Astrocyte (in vitro differentiated cells and primary cell): ENCODE measurements around the gene IGLON5. TPM values are rescaled to one million over a fixed set of nuclear protein-coding genes. Genes with fewer than 3 reads are reported as not detected.

ENCODE experiments used
- DNase-seq: peaks from one replicate; pipeline ENCODE4 v3.0.0-alpha.2; 2010; ENCODE audit warnings: low read depth
- FAIRE-seq: peaks from 2 replicates; lab custom pipeline; 2011; peaks lifted over from hg19 to GRCh38; lab: Jason Lieb, UNC
- H2AFZ ChIP-seq: 2 replicates; pipeline ENCODE4 v1.6.0; 2012; ENCODE audit warnings: low read depth, low read length, inconsistent platforms
- H3K27ac ChIP-seq: 2 replicates; pipeline ENCODE4 v1.5.1; 2011; ENCODE audit warnings: low read depth, low read length, inconsistent platforms
- H3K27me3 ChIP-seq: 2 replicates; pipeline ENCODE4 v1.6.0; 2011; ENCODE audit warnings: low read length, inconsistent platforms; ENCODE audit not compliant: insufficient read depth
- H3K36me3 ChIP-seq: 2 replicates; pipeline ENCODE4 v1.5.1; 2011; ENCODE audit warnings: low read length, inconsistent platforms; ENCODE audit not compliant: insufficient read depth
- H3K4me1 ChIP-seq: 2 replicates; pipeline ENCODE4 v1.5.1; 2011; ENCODE audit warnings: low read length, inconsistent platforms; ENCODE audit not compliant: insufficient read depth
- H3K4me2 ChIP-seq: 2 replicates; pipeline ENCODE4 v1.6.0; 2012; ENCODE audit warnings: low read length, inconsistent platforms
- H3K4me3 ChIP-seq: 2 replicates; pipeline ENCODE4 v1.5.1; 2011; ENCODE audit warnings: low read depth, mild to moderate bottlenecking, low read length, inconsistent platforms; ENCODE audit not compliant: insufficient read depth
- H3K79me2 ChIP-seq: 2 replicates; pipeline ENCODE4 v1.6.0; 2012; ENCODE audit warnings: mild to moderate bottlenecking, low read length, inconsistent platforms; ENCODE audit not compliant: insufficient read depth
- H3K9ac ChIP-seq: 2 replicates; pipeline ENCODE4 v1.6.0; 2012; ENCODE audit warnings: mild to moderate bottlenecking, low read length, inconsistent platforms
- H3K9me3 ChIP-seq: 2 replicates; pipeline ENCODE4 v1.5.1; 2012; ENCODE audit warnings: low read depth, mild to moderate bottlenecking, low read length, inconsistent platforms; ENCODE audit not compliant: insufficient read depth
- H4K20me1 ChIP-seq: 2 replicates; pipeline ENCODE4 v1.6.0; 2012; ENCODE audit warnings: low read length, inconsistent platforms; ENCODE audit not compliant: insufficient read depth
- H3K27ac Mint-ChIP-seq: one replicate; pipeline ENCODE4 v1.8.0; 2021; ENCODE audit warnings: mild to moderate bottlenecking, mixed read lengths; ENCODE audit not compliant: unreplicated experiment
- H3K27me3 Mint-ChIP-seq: one replicate; pipeline ENCODE4 v1.8.0; 2021; ENCODE audit warnings: low read depth, mixed read lengths; ENCODE audit not compliant: unreplicated experiment
- H3K36me3 Mint-ChIP-seq: one replicate; pipeline ENCODE4 v1.8.0; 2021; ENCODE audit warnings: low read depth, mixed read lengths; ENCODE audit not compliant: unreplicated experiment
- H3K4me1 Mint-ChIP-seq: one replicate; pipeline ENCODE4 v1.8.0; 2021; ENCODE audit warnings: low read depth, mixed read lengths; ENCODE audit not compliant: unreplicated experiment
- H3K4me3 Mint-ChIP-seq: one replicate; pipeline ENCODE4 v1.8.0; 2021; ENCODE audit warnings: mild to moderate bottlenecking, moderate library complexity, mixed read lengths; ENCODE audit not compliant: unreplicated experiment
- H3K9me3 Mint-ChIP-seq: one replicate; pipeline ENCODE4 v1.8.0; 2021; ENCODE audit warnings: mild to moderate bottlenecking, mixed read lengths; ENCODE audit not compliant: unreplicated experiment
- EZH2 ChIP-seq: IDR thresholded peaks from 2 replicates; pipeline ENCODE4 v1.6.1; 2012; ENCODE audit warnings: mild to moderate bottlenecking, low read length, inconsistent platforms; ENCODE audit not compliant: insufficient read depth
- total RNA-seq: library from RNA; stranded (reverse); gene quantifications from 2 replicates; pipeline ENCODE4 v1.2.1, GENCODE V29; 2021
- TF ChIP-seq, protein P1 (sequence below): IDR thresholded peaks from 2 replicates; pipeline ENCODE4 v1.5.1; 2011; ENCODE audit warnings: low read depth, mild to moderate bottlenecking, inconsistent platforms, low read length, moderate library complexity; ENCODE audit not compliant: insufficient read depth

The IGLON5 gene
- total RNA-seq, 1 donor from 2014 or later: 5.4 TPM

DNA sequence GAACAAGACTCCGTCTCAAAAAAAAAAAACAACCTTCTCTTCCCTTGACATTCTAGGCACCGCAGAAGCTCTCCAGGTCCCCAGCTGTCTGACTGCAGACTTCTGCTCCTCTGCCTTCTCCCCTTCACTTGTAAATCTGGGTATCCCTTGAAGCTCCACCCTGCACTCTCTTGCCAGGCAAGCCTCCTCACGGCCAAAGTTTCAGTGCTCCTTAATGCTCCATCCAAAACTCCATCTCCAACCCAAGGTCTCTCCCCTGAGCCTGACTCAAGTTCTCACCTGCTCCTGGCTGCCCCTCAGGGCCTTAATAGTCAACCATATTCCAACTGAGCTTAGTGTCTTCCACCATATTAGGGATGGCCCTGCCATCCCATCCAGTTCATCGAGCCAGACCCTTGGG lies 58.8 kb downstream of the IGLON5 start:
- Histone ChIP-seq H3K4me1 (peaks cover 17% of the 10 kb centered on the region), H3K9ac (no peak overlapping the region), H3K4me2 (no peak overlapping the region), H3K27ac (no peak overlapping the region), H2AFZ (no peak overlapping the region), H3K9me3 (no peaks in the 10 kb centered on the region), H3K36me3 (no peaks in the 10 kb centered on the region), H3K27me3 (no peaks in the 10 kb centered on the region), H3K4me3 (no peak overlapping the region), H3K79me2 (peaks cover 9% of the 10 kb centered on the region), H4K20me1 (no peaks in the 10 kb centered on the region)
- H3K27me3 Mint-ChIP-seq: peaks cover 1% of the 10 kb centered on the region
- no peak for TF ChIP-seq EZH2
- TF ChIP-seq, protein P1, sequence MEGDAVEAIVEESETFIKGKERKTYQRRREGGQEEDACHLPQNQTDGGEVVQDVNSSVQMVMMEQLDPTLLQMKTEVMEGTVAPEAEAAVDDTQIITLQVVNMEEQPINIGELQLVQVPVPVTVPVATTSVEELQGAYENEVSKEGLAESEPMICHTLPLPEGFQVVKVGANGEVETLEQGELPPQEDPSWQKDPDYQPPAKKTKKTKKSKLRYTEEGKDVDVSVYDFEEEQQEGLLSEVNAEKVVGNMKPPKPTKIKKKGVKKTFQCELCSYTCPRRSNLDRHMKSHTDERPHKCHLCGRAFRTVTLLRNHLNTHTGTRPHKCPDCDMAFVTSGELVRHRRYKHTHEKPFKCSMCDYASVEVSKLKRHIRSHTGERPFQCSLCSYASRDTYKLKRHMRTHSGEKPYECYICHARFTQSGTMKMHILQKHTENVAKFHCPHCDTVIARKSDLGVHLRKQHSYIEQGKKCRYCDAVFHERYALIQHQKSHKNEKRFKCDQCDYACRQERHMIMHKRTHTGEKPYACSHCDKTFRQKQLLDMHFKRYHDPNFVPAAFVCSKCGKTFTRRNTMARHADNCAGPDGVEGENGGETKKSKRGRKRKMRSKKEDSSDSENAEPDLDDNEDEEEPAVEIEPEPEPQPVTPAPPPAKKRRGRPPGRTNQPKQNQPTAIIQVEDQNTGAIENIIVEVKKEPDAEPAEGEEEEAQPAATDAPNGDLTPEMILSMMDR: no peak
- H3K27ac Mint-ChIP-seq: no peak overlapping the region
- peaks cover 2% of the 10 kb centered on the region for H3K9me3 Mint-ChIP-seq
- DNase-seq (no peak), FAIRE-seq (no peak)
- H3K36me3 Mint-ChIP-seq: peaks cover 2% of the 10 kb centered on the region
- H3K4me3 Mint-ChIP-seq: peak overlapping the region; percentile 68
- peaks cover 6% of the 10 kb centered on the region for H3K4me1 Mint-ChIP-seq

DNA sequence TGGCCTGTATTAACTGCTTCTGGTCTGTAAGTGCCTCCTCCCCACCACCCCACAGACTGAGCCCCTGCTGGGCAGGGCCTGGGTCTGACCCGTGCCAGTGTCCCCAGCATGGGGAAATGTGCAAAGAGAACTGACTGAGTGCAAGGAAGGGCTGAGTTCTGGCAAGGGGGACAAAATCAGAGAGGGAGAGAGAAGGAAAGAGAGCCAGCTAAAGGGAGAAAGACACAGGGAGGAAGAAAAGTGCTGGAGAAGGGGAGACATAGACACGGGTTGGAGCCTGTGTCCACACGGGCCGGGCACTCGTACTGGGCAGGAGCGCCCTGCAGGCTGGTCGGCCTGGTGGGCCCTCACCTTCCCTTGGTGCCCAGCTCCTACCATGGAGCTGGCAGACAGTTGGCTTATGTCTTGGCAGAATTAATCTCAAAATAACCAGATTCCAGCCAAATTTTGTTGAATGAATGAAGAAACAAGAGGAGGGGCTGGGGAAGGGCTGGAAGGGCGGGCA lies 59.8 kb downstream of the IGLON5 start:
- Histone ChIP-seq H2AFZ (no peak overlapping the region), H3K27me3 (no peaks in the 10 kb centered on the region), H3K9me3 (no peaks in the 10 kb centered on the region), H3K36me3 (no peaks in the 10 kb centered on the region), H3K4me3 (no peak overlapping the region), H3K4me1 (peaks cover 9% of the 10 kb centered on the region), H3K27ac (no peak overlapping the region), H3K79me2 (peaks cover 2% of the 10 kb centered on the region), H3K9ac (no peak overlapping the region), H3K4me2 (no peak overlapping the region), H4K20me1 (no peaks in the 10 kb centered on the region)
- H3K4me1 Mint-ChIP-seq: peaks cover 5% of the 10 kb centered on the region
- peaks cover 2% of the 10 kb centered on the region for H3K9me3 Mint-ChIP-seq
- no peak for TF ChIP-seq EZH2
- TF ChIP-seq, protein P1: no peak
- DNase-seq (no peak), FAIRE-seq (no peak)
- peaks cover 2% of the 10 kb centered on the region for H3K36me3 Mint-ChIP-seq
- no peak overlapping the region for H3K4me3 Mint-ChIP-seq
- no peak overlapping the region for H3K27ac Mint-ChIP-seq
- H3K27me3 Mint-ChIP-seq: peaks cover 1% of the 10 kb centered on the region

DNA sequence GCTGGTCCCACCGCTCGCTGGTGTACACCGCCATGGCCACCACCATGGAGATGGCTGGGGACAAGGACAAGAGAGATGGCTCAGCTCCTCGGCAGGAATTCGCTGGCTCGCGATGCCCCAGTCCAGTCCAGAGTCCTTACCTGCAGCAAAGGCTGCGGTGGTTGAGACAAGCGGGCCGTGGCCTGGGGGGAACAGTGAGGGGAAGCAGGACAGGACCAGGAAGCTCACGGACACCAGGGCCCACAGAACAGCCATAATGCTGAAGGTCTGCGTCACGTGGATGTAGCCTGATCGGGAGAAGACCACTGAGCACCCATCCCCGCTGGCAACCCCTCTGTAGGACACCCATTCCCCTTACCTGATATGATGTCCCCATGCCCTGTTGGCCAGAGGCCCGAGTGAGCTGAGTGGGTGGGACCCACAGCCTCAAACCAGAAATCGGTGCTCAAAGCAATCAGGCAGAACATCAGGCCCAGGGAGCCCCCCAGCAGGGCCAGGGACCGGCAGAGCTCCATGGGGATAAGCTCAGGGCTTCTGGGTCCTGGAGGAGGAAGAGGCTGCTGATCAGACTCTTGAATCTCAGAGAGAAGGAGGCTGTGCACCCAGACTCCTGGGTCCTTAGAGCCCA lies 60.7 kb downstream of the IGLON5 start:
- H3K36me3 ChIP-seq: no peaks in the 10 kb centered on the region
- peaks cover 3% of the 10 kb centered on the region for H3K4me1 ChIP-seq
- Mint-ChIP-seq H3K4me1 (peaks cover 5% of the 10 kb centered on the region), H3K4me3 (no peak overlapping the region), H3K36me3 (peaks cover 2% of the 10 kb centered on the region), H3K9me3 (peaks cover 2% of the 10 kb centered on the region), H3K27me3 (peaks cover 1% of the 10 kb centered on the region), H3K27ac (no peak overlapping the region)
- FAIRE-seq (no peak), DNase-seq (no peak)
- no peak overlapping the region for H2AFZ ChIP-seq
- H3K9ac ChIP-seq: no peak overlapping the region
- H3K4me3 ChIP-seq: no peak overlapping the region
- H4K20me1 ChIP-seq: no peaks in the 10 kb centered on the region
- no peak for TF ChIP-seq EZH2
- TF ChIP-seq, protein P1: no peak
- H3K27ac ChIP-seq: no peak overlapping the region
- H3K79me2 ChIP-seq: no peaks in the 10 kb centered on the region
- H3K4me2 ChIP-seq: no peak overlapping the region
- no peaks in the 10 kb centered on the region for H3K9me3 ChIP-seq
- H3K27me3 ChIP-seq: no peaks in the 10 kb centered on the region
